GM21390 (cell line): Measurements from ENCODE around the gene C3orf33.
A peak's percentile ranks its signal among the peaks of the same experiment; 100 is the strongest.
"Not testable (repeated sequence)": the region's sequence is repeated elsewhere in the genome, so short reads cannot be mapped to it uniquely, and the experiment has no call there.

ENCODE experiments used
- ATAC-seq: cut with Tn5 transposase; IDR thresholded peaks from one replicate; pipeline ENCODE4 v1.9.1; 2021; ENCODE audit not compliant: unreplicated experiment

C3orf33 gene, protein sequence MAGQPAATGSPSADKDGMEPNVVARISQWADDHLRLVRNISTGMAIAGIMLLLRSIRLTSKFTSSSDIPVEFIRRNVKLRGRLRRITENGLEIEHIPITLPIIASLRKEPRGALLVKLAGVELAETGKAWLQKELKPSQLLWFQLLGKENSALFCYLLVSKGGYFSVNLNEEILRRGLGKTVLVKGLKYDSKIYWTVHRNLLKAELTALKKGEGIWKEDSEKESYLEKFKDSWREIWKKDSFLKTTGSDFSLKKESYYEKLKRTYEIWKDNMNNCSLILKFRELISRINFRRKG

DNA sequence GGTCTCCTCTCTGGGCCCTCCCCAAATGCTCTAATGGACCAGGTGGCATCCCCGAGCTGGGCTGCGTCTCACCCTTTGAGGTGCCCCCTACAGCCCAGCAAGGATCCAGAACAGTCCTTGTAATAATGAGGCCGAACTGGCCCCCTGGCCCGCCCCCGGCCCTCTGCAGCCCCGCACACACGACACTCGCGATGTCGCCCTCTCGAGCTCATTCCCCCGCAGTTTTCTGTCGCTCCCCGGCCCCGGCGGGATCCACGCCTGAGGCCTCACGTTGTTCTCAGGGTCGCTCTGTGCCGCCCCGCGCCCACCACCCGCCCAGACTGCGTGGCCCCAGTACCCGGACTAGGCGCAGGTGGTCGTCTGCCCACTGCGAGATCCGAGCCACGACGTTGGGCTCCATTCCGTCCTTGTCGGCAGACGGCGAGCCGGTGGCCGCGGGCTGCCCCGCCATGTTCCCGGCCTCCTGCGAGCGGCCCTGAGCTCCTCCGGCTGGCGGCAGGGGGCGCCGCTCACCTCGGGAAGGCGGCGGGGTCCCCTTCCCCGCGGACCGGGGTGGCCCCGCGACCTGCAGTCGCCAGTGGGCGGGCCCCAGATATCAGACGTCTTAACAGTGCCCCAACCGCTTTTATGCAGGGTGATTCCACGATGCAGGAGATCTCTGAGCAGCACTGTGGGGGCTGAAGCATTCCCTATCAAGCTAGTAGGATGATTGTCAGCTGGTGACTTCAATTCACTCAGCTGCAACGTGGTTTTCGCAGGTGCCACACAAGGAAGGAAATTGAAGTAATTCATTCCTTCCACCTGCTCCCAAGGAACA, at the start of gene C3orf33:
C3orf33 (minus strand) TSS at position 477 of the 817 bp plus-strand sequence; CDS start at position 451, 26 bp downstream.
- ATAC-seq = peak; percentile 97

DNA sequence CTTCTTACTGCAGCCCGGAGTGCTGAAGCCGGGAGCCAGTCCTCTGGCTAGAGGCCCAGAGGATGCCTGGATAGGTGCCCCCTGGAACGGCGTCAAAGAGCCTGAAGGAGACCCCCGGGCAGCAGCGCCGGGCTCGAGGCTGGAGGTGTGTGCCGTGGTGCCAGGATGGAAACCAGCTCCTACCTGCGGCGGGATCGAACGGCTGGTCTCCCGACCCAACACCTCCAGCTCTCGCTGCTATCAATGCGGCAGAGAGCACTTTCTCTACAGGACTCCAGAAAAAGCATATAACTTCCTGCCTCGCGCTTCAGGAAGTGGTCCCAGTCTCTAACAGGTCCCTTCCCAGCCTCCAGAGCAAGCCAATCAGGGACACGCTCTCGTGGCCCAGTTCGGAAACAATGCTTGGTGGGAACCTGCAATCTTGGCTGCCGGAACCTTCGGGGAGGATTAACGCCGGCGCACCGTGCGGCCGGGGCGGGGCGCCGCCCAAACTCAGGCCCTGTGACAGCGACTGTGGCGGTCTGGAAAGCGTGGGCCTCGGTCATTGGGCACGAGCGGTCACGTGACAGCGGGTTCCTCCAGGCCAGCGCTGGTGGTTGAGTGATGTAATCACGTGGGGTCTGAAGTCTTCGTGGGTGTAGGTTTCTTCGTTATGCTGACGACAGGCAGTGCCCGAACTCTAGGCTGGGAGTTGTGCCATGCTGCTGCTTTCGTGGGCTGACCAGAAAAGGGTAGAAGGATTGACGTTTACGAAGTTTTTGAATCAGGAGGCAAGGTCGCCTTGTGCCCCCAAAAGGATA, 48.3 kb upstream of the C3orf33 start, which contains the start of gene SLC33A1:
SLC33A1 (minus strand) TSS at position 287 of the 800 bp plus-strand sequence. CDS start 430 bp downstream, outside the sequence.
- ATAC-seq = peak; percentile 92

DNA sequence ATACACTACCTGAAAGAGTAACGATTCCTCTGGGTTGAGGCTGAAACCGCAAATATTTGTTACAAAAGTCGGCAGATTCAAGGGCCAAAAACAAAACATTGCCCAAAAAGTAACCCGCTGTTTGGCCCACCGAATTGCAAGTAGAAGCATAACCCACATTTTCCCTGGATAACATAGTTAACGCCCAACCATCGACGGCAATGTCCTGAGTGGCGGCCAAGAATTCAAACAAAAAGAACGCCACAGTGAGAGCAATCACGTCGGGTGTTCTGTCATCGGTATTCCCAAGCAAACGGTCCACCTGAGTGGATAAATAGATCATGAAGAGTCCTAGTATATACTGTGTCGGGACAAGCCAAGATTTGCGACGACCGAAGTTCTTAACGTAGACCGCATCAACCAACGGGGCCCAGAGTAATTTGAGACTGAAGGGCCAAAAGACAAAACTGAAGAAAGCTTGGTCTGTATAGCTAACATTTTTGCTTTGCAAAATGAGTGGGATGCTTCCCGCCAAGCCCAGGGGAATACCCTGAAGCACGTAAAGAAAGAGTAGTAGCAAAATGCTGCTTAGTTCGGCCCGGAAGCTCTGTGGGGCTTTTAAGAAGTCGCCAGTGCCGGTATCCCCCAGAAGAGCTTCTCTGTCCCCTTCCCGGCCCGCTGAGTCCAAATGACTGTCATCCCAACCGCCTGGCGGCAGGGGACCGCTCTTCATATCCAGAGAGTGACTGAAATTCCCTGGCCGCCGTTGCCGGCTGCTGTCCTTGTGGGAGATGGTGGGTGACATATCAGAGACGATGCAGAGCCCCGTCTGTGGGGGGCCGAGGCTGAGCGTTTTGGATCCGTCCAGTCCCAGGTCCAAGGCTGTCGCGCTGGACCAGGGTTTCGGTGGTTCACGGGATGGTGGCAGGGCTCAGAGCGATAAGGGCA, 47.4 kb upstream of the C3orf33 start:
- ATAC-seq = peak; percentile 4

DNA sequence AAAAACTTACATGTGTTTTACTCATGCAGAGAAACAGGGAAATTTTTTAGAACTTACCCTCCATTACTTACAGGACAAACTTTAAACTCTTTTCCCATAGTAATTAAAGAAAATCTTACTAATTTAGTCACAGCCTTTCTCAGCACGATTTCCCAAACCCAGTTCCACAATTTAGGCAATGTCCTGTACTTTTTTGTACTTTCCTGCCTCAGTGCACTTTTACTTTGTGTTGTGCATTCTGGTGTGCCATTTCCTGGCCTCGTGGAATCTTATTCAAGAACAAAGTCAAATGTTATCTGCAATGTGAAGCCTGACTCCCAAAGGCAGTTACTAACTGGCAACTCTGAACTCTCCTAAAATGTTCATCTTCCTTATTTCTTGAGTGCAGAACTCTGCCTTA, 46.3 kb upstream of the C3orf33 start:
- no peak for ATAC-seq

DNA sequence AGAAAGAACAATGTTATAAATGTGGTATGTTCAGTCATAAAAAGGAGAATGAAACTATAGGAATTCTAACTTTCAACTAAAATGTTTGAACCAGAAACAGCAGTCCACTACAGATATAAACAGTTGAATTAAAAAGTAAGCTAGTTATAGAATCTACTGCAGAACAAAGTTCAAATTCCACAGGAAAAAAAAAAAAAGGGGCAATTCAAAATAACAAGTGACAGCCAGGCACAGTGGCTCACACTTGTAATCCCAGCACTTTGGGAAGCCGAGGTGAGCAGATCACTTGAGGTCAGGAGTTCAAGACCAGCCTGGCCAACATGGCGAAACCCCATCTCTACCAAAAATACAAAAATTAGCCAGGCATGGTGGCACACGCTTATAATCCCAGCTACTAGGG, 43.3 kb upstream of the C3orf33 start:
- not testable (repeated sequence) for ATAC-seq

DNA sequence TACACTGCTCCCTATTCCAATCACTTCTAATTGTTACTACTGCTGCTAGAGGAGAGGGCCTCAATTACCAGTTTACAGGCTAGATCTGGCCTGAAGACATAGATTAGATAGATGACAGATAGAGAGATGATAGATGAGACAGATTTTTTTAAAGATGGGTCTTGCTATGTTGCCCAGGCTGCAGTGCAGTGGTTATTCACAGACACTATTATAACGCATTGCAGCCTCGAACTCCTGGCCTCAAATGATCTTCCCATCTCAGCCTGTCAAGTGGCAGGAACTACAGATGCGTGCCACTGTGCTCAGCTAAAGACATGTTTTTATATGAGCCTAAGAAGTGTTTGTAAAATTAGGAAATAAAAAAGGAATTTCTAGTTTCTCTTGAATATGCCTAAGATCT, 41.9 kb upstream of the C3orf33 start:
- ATAC-seq = no peak

DNA sequence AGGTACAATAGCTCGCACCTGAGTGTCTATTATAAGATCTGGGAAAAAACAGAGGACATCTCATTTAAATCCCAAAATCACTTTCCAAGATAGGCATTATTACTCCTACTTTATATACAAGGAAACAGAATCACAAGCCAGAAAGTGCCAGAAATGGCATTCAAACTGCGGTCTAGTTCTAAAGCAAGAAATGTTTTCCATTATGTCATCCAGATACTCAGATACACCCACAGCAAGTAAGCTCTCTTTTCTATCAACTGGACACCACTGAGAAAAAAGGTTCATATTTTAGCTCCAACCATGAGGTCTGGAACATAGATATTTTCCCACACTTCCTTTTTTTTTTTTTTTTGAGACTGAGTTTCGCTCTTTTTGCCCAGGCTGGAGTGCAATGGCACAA, 40.0 kb upstream of the C3orf33 start:
- no peak for ATAC-seq

DNA sequence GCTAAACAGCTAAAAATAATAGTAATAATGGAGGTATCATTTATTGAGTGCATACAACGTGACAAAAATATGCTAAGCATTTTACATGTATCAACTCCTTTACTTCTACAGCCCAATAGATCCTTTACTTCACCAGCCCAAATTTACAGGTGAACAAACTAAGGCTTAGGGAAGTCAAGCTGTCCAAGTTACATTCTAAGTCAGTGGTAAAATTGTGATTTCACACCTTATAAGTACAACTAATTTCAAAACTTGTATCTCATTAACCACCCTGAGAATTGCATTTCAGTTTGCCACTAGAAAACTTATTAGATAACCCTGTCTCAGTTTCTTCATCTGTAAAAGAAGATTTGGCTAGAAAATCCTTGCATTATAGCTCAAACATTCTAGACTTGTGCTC, 37.5 kb upstream of the C3orf33 start:
- peak; percentile 50 for ATAC-seq

DNA sequence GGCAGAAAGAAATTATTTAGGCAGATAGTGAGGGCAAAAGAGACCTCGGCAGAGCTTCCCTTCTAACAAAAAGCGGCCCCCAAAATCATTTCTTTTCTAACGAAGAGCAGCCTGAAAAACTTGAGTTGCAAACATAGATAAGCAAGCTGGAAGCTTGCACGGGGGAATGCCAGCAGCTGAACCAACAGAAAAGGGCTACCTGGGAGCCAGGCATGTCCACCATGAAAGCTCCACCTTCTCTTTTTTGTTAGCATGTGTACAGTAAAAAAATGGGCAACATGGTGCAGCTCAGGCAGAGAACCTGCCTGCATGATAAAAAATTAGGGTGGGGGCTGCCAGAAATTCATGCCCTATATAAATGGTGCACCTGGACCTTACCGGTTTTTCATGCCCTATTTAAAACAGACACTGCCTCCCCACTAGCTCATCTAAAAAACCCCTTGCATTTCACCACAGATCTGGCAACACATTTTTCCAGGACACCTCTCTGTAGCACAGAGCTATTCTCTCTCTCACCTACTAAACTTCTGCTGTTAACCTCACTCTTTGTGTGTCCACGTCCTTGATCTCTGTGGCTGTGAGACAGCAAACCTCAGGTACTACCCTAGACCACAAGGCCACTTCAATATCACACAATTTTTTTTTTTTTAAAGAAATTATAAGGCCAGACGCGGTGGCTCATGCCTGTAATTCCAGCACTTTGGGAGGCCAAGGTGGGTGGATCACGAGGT, 29.4 kb upstream of the C3orf33 start:
- ATAC-seq = no peak

DNA sequence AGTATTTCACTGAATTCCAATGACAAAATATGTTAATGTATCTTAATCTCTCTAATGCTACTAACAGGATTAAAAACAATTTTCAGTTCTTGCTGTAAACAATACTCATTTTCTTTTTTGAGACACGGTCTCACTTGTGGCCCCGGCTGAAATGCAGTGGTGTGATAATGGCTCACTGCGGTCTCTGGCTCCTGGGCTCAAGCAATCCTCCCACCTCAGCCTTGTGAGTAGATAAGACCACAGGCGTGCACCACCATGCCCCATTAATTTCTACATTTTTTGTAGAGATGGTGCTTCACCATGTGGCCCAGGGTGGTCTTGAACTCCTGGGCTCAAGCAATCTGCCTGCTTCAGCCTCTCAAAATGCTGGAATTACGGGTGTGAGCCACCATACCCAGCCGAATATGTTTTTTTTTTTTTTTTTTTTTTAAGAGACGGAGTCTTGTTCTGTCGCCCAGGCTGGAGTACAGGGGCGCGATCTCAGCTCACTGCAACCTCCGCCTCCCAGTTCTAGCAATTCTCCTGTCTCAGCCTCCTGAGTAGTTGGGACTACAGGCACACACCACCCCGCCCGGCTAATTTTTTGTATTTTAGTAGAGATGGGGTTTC, 22.5 kb upstream of the C3orf33 start:
- not testable (repeated sequence) for ATAC-seq

DNA sequence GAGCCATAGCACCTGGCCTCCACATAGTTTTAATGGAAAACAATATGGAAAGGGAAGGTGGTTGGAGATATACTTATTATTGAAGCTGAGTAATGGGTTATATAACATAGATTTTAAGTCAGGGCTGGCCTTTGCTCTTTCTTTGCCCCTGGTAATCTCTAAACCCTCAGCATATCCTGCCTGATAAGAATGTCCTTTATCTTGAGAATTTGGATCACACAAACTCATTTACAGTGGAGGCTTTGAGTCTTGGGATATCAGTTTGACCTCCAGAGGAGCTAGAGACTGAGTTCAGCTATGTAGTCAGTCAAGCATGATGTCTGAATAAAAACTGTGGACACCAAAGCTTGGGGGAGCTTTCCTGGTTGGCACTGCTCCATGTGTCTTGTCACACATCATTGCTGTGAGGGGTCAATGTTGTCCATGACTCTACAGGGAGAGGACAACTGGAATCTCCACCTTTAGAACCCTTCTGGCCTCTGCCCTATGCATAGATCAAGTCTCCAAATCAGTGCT, 9.0 kb upstream of the C3orf33 start:
- ATAC-seq = no peak

DNA sequence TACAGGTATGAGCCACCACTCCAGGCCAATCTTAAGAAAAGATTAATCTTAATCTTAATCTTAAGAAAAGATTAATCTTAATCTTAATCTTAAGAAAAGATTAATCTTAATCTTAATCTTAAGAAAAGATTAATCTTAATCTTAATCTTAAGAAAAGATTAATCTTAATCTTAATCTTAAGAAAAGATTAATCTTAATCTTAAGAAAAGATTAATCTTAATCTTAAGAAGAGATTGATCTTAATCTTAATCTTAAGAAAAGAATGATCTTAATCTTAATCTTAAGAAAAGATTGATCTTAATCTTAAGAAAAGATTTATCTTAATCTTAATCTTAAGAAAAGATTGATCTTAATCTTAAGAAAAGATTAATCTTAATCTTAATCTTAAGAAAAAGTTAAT, 7.1 kb upstream of the C3orf33 start:
- not testable (repeated sequence) for ATAC-seq

DNA sequence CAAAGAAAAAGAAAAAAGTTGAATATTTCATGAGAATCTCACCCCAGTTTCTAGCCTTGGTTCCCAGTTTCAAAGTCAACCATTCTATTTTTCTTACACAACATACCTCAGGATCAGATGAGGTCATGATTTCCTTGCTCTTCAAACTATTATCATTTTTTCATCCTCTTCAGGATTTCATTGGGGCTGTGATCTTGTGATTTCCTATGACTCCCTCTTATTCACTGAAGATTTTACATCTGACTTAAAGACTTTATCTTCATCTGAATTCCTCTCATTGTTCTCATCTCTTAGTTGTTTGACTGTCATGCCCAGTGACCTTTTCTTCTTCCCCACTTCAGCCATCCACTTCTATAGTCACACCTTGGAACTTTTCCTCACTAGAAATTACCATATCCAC, 3.1 kb upstream of the C3orf33 start:
- ATAC-seq = no peak

DNA sequence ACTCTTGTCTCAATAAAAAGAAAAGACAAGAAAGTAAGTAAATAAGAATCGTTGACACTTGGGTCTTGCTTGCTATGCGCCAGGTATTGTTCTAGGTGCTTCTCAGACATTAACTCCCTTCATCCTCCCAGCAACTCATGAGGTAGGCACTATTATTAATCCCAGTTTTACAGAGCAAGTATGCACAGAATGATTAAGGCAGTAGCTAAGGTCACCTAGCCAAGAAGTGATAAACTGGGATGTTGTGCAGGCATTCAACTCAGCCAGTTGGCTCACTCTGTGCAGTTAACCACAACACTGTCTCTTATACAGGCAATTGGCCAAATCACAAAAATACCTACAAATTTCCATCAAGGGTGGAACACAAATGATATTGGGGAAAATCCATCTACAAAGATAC, 1.7 kb upstream of the C3orf33 start:
- ATAC-seq = no peak

DNA sequence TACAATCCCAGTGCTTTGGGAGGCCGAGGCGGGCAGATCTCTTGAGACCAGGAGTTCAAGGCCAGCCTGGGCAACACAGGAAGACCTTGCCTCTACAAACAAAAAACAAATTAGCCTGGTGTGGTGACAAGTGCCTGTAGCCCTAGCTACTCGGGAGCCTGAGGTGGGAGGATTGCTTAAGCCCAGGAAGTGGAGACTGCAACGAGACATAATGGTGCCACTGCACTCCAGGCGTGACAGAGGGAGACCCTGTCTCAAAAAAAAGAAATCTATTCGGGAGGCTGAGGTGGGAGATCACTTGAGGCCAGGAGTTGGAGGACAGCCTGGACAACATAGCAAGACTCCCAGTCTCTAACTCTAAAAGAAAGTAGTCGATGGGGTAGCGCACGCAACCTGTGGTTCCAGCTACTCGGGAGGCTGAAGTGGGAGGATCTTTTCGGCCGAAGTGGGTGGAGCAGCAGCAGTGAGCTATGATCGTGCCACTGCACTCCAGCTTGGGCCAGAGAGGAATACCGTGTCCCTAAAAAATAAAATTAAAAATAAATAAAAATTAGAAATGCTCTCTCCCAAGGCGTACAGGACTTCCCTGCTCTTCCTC, 775 bp downstream of the C3orf33 start:
- peak; percentile 19 for ATAC-seq

DNA sequence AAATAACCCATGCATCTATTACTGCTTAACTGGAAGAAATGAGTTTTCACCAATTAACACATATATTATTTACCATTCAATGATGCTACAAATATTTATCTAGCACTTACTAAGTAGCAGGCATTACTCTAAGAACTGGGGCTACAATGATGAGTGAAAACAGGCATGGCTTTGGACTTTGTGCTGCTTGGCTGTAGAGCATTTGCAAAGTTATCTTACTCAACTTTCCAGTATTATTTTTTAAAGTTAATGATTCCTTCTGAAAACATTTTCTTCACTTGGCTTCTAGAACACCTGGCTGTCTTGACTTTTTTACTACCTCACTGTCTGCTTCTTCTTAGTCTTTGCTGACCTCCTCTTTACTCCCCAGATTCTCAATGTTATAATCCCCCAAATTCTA, 1.8 kb downstream of the C3orf33 start:
- no peak for ATAC-seq

DNA sequence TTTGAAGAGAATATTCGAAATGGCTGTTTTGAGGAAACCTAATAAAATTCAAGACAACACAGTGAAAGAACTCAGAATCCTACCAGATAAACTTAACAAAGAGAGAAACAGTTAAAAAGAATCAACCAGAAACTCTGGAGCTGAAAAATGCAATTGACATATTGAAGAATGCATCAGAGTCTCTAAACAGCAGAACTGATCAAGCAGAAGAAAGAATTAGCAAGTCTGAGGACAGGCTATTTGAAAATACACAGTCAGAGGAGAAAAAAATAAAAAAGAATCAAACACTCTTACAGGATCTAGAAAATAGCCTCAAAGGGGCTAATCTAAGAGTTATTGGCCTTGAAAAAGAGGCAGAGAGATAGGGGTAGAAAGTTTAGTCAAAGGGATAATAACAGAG, 13.5 kb downstream of the C3orf33 start:
- ATAC-seq = no peak

DNA sequence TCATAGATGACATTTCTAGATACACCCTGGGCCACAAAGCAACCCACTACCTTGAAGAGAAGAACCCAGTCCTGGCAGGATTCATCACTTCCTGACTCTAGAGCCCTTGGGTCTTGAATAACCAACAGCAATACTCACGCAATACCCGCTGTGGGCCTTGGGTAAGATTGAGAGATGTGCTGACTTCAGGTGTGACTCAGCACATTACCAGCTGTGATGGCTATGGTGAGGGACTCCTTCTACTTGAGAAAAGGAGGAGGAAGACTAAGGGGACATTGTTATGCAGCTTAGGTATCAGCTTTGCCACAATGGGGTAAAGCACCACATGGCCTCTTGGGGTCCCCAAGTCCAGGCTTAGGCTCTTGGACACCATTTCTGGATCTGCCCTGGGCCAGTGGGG, 14.9 kb downstream of the C3orf33 start:
- ATAC-seq = no peak
